SU-DHL-6 (cell line): Measurements from ENCODE around the gene BNIP1.

Experiments
- H2AFZ ChIP-seq: fragments of 200-600 bp; sonication (generic); 2 replicates; pipeline ENCODE4 v1.6.1; 2014; ENCODE audit warnings: low read depth, mild to moderate bottlenecking, moderate library complexity, mixed read lengths, antibody characterized with exemption, low read length; ENCODE audit not compliant: severe bottlenecking
- H3F3A ChIP-seq: fragments of 200-600 bp; shearing (Covaris generic); 2 replicates; pipeline ENCODE4 v1.6.0; 2016; ENCODE audit warnings: antibody characterized with exemption, mild to moderate bottlenecking; ENCODE audit not compliant: insufficient read depth
- H3K27ac ChIP-seq: fragments of 200-600 bp; sonication (generic); 2 replicates; pipeline ENCODE4 v1.5.1; 2016; ENCODE audit warnings: low read depth, mild to moderate bottlenecking, low read length, moderate library complexity, mixed read lengths
- H3K27me3 ChIP-seq: fragments of 200-600 bp; sonication (generic), shearing (Covaris generic); 2 replicates; pipeline ENCODE4 v1.6.0; 2014; ENCODE audit warnings: mild to moderate bottlenecking, low read length
- H3K36me3 ChIP-seq: fragments of 200-600 bp; sonication (generic); 2 replicates; pipeline ENCODE4 v1.6.1; 2014; ENCODE audit warnings: mild to moderate bottlenecking, low read length, mixed read lengths
- H3K4me2 ChIP-seq: fragments of 300-600, 200-600 bp; shearing (Covaris generic), sonication (generic); 2 replicates; pipeline ENCODE4 v1.6.0; 2014; ENCODE audit warnings: low read length, low read depth, mild to moderate bottlenecking; ENCODE audit not compliant: poor library complexity, severe bottlenecking
- H3K4me3 ChIP-seq: fragments of 200-600 bp; sonication (generic); 2 replicates; pipeline ENCODE4 v1.5.1; 2014; ENCODE audit warnings: antibody characterized with exemption, low read length, mild to moderate bottlenecking, mixed read lengths; ENCODE audit not compliant: insufficient read depth, poor library complexity, severe bottlenecking
- H3K79me2 ChIP-seq: fragments of 200-600 bp; sonication (generic); 2 replicates; pipeline ENCODE4 v1.6.1; 2014; ENCODE audit warnings: mild to moderate bottlenecking, low read length, moderate library complexity; ENCODE audit not compliant: insufficient read depth
- H3K9ac ChIP-seq: fragments of 200-600 bp; sonication (generic); 2 replicates; pipeline ENCODE4 v1.7.0; 2014; ENCODE audit warnings: mild to moderate bottlenecking, low read length
- H3K9me2 ChIP-seq: fragments of 200-600 bp; sonication (generic); replicated peaks from 2 replicates; pipeline ENCODE4 v1.6.1; 2014; ENCODE audit warnings: low read length; ENCODE audit not compliant: insufficient read depth
- H3K9me3 ChIP-seq: fragments of 200-600 bp; sonication (generic); 2 replicates; pipeline ENCODE4 v1.6.1; 2014; ENCODE audit warnings: low read length, mixed read lengths; ENCODE audit not compliant: insufficient read depth
- H4K20me1 ChIP-seq: fragments of 200-600 bp; sonication (generic); 2 replicates; pipeline ENCODE4 v1.6.1; 2014; ENCODE audit warnings: low read depth, mild to moderate bottlenecking, antibody characterized with exemption, low read length, moderate library complexity, mixed read lengths
- CTCF ChIP-seq: fragments of 200-600 bp; sonication (generic); IDR thresholded peaks from one replicate; pipeline ENCODE4 v1.5.1; 2017; ENCODE audit warnings: antibody characterized with exemption, mild to moderate bottlenecking, low read length, moderate library complexity; ENCODE audit not compliant: insufficient read depth, poor library complexity, severe bottlenecking
- EZH2phosphoT487 ChIP-seq: fragments of 200-600 bp; sonication (generic), shearing (Covaris generic); conservative IDR thresholded peaks from 2 replicates; pipeline ENCODE4 v1.6.1; 2018; ENCODE audit warnings: mild to moderate bottlenecking, antibody characterized with exemption, low read length, moderate library complexity, mixed read lengths

BNIP1 gene

GRCh38 chr5:173144200-173145176 is at the start of gene BNIP1:
BNIP1 (plus strand) TSS chr5:173144531; CDS start chr5:173144546, 15 bp downstream.
- H3K4me3 ChIP-seq = peak within 1 kb of the TSS; percentile 81
- no peaks in the 10 kb centered on the region for H3K9me2 ChIP-seq
- peak within 1 kb of the TSS; percentile 66 for H3K27ac ChIP-seq
- peaks cover 5% of the 10 kb centered on the region; the same call in 1 of the 2 replicates for H3K79me2 ChIP-seq
- no peaks in the 10 kb centered on the region for H3K9me3 ChIP-seq
- TF ChIP-seq EZH2phosphoT487 (no peak), CTCF (peak; percentile 78)
- no peaks in the 10 kb centered on the region for H4K20me1 ChIP-seq
- H3K4me2 ChIP-seq = peak within 1 kb of the TSS; percentile 86
- H3K36me3 ChIP-seq = peaks cover 11% of the 10 kb centered on the region; the same call in 1 of the 2 replicates
- H3K9ac ChIP-seq = peak within 1 kb of the TSS; percentile 74
- H3K27me3 ChIP-seq = no peaks in the 10 kb centered on the region
- peaks cover 2% of the 10 kb centered on the region; the same call in 1 of the 2 replicates for H3F3A ChIP-seq
- H2AFZ ChIP-seq = peak within 1 kb of the TSS; percentile 94

- Histone ChIP-seq H2AFZ (no peak overlapping the region), H4K20me1 (no peaks in the 10 kb centered on the region), H3K4me2 (no peak overlapping the region), H3K9me2 (no peaks in the 10 kb centered on the region), H3K27ac (no peak overlapping the region), H3K27me3 (no peaks in the 10 kb centered on the region), H3K9me3 (no peaks in the 10 kb centered on the region), H3K36me3 (no peaks in the 10 kb centered on the region; the same call in 1 of the 2 replicates), H3F3A (no peaks in the 10 kb centered on the region), H3K79me2 (no peaks in the 10 kb centered on the region), H3K9ac (no peak overlapping the region), H3K4me3 (no peak overlapping the region)
- TF ChIP-seq CTCF = no peak
- TF ChIP-seq EZH2phosphoT487 = no peak
These were observed 45.5 kb upstream of the BNIP1 start for GRCh38 chr5:173098787-173099186.

- Histone ChIP-seq H3K9me3 (no peaks in the 10 kb centered on the region), H3K9me2 (no peaks in the 10 kb centered on the region), H4K20me1 (no peaks in the 10 kb centered on the region), H3K9ac (no peak overlapping the region), H3K4me2 (no peak overlapping the region), H3K27ac (no peak overlapping the region), H3F3A (no peaks in the 10 kb centered on the region), H3K27me3 (no peaks in the 10 kb centered on the region), H3K36me3 (no peaks in the 10 kb centered on the region; the same call in 1 of the 2 replicates), H2AFZ (no peak overlapping the region), H3K79me2 (no peaks in the 10 kb centered on the region), H3K4me3 (no peak overlapping the region)
- TF ChIP-seq CTCF = no peak
- no peak for TF ChIP-seq EZH2phosphoT487
These were observed 44.9 kb upstream of the BNIP1 start for GRCh38 chr5:173099461-173099860.
